GM18508 (cell line): ENCODE measurements around the gene CSDE1.

ENCODE experiments used
- ATAC-seq: cut with Tn5 transposase; IDR thresholded peaks from one replicate; pipeline ENCODE4 v1.9.1; 2021; ENCODE audit warnings: moderate number of reproducible peaks; ENCODE audit not compliant: insufficient read depth, unreplicated experiment

The CSDE1 gene

GRCh38 chr1:114750780-114751179, 7.0 kb downstream of the CSDE1 start:
- ATAC-seq: no peak

GRCh38 chr1:114749835-114750234, 7.9 kb downstream of the CSDE1 start:
- no peak for ATAC-seq

GRCh38 chr1:114746450-114747121, 11.2 kb downstream of the CSDE1 start:
- ATAC-seq: no peak

GRCh38 chr1:114745291-114745690, 12.5 kb downstream of the CSDE1 start:
- ATAC-seq: no peak

GRCh38 chr1:114741963-114742746, 15.6 kb downstream of the CSDE1 start:
- no peak for ATAC-seq

GRCh38 chr1:114740331-114740730, 17.5 kb downstream of the CSDE1 start:
- no peak for ATAC-seq

GRCh38 chr1:114737314-114737849, 20.4 kb downstream of the CSDE1 start:
- ATAC-seq: no peak

GRCh38 chr1:114735479-114735878, 22.3 kb downstream of the CSDE1 start:
- ATAC-seq: no peak

GRCh38 chr1:114729782-114730181, 28.0 kb downstream of the CSDE1 start:
- no peak for ATAC-seq

- ATAC-seq: no peak
Measured at GRCh38 chr1:114728553-114728952, 29.2 kb downstream of the CSDE1 start.

GRCh38 chr1:114725230-114725629, 32.6 kb downstream of the CSDE1 start:
- no peak for ATAC-seq

GRCh38 chr1:114723915-114724314, 33.9 kb downstream of the CSDE1 start:
- no peak for ATAC-seq

GRCh38 chr1:114723457-114723856, 34.3 kb downstream of the CSDE1 start:
- no peak for ATAC-seq

- ATAC-seq: no peak
Measured at GRCh38 chr1:114720492-114720891, 37.3 kb downstream of the CSDE1 start.

- no peak for ATAC-seq
Measured at GRCh38 chr1:114719424-114719787, 38.4 kb downstream of the CSDE1 start.

- ATAC-seq: no peak
Measured at GRCh38 chr1:114718661-114719423, 38.9 kb downstream of the CSDE1 start.

GRCh38 chr1:114716304-114717170, 41.2 kb downstream of the CSDE1 start, which contains the start of gene NRAS:
Gene NRAS, minus strand, starts transcription at chr1:114716771. Its CDS starts 611 bp downstream, at chr1:114716160.
- peak; percentile 77 for ATAC-seq

GRCh38 chr1:114715952-114716303, 41.9 kb downstream of the CSDE1 start:
- no peak for ATAC-seq

GRCh38 chr1:114712977-114713376, 44.8 kb downstream of the CSDE1 start:
- ATAC-seq: no peak

GRCh38 chr1:114710360-114710759, 47.4 kb downstream of the CSDE1 start:
- no peak for ATAC-seq
